Measurements from ENCODE around the gene STIM2. TPM values are rescaled to one million over a fixed set of nuclear protein-coding genes. Genes with fewer than 3 reads are reported as not detected.

The STIM2 gene
- total and polyA plus RNA-seq, 2 of the 4 experiments (the other 2 are of a cell fraction), result 16.1 to 27.6 TPM

DNA sequence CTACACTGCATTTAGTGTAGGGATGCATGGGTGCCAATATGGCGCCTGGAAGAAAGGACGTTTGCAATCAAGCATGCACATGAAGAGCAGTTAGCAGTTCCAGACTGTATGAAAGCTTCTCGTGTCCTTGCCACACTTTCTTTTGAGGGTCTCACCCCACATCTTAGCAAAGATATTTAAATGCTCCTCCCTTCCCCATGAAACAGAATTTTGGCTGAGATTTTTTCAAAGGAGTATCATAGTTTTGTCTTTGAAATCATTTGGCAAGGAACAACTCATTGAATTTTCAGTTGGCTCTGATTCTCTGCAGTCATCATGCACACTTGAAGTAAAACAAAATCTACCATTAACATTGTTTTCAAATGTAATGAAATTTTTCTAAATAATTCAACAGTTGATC lies 39.6 kb upstream of the STIM2 start:
- Histone ChIP-seq H3K14ac (replicated peaks; ENCODE audit: low read depth, low read length) (no peak overlapping the region), H3K4me2 (ENCODE audit: low read depth, low read length) (no peak overlapping the region), H3K18ac (ENCODE audit: low read depth, low read length) (no peak overlapping the region), H2BK120ac (ENCODE audit: low read depth, low read length) (no peak overlapping the region), H3K79me1 (ENCODE audit: low read depth in 1 of 2, low read length in 2 of 2) (no peaks in the 10 kb centered on the region), H2AFZ (replicated peaks; ENCODE audit: low read length, poor library complexity) (no peak overlapping the region), H2AK5ac (ENCODE audit: low read depth, low read length) (no peak overlapping the region), H3K36me3 (ENCODE audit: control insufficient read depth, insufficient read depth, low read length) (no peaks in the 10 kb centered on the region), H3K4me1 (ENCODE audit: control insufficient read depth, insufficient read depth, low read length) (no peaks in the 10 kb centered on the region), H3K27me3 (ENCODE audit: control insufficient read depth, insufficient read depth, low read length) (no peaks in the 10 kb centered on the region), H3K4me3 (ENCODE audit: insufficient read depth, low read depth, low read length) (no peak overlapping the region), H4K8ac (ENCODE audit: low read depth in 2 of 2, low read length in 2 of 2) (no peak overlapping the region), H2AK9ac (replicated peaks; ENCODE audit: low read depth, low read length, poor library complexity) (no peak overlapping the region), H2BK20ac (ENCODE audit: low read depth, low read length) (no peak overlapping the region), H4K20me1 (ENCODE audit: insufficient read depth, low read length) (no peaks in the 10 kb centered on the region), H2BK15ac (ENCODE audit: low read depth, low read length) (no peak overlapping the region), H3K56ac (ENCODE audit: extremely low read depth, insufficient read depth, low read length) (no peak overlapping the region), H2BK5ac (ENCODE audit: low read depth, low read length, poor library complexity, severe bottlenecking) (no peak overlapping the region), H4K5ac (ENCODE audit: low read depth, low read length) (no peak overlapping the region), H4K91ac (ENCODE audit: insufficient read depth, low read depth, low read length) (no peak overlapping the region), H3K9me3 (ENCODE audit: control insufficient read depth, insufficient read depth, low read length) (no peaks in the 10 kb centered on the region; the same call in 1 of the 2 replicates), H3K9me1 (ENCODE audit: insufficient read depth, low read length) (0 out of 2 replicates have a peak, but pooled peaks cover 5% of the 10 kb centered on the region), H3K4ac (ENCODE audit: low read depth, low read length) (no peak overlapping the region), H3K27ac (ENCODE audit: insufficient read depth, low read length) (no peak overlapping the region), H3K23ac (ENCODE audit: low read depth, low read length) (no peak overlapping the region), H3K9ac (ENCODE audit: low read depth, low read length) (no peak overlapping the region)
- ChIA-PET POLR2A (ENCODE audit: unreplicated experiment) (no interaction called here), CTCF (no interaction called here)
- in situ Hi-C loops (cut with MboI; ENCODE audit: low sequenced_read_pairs), result no loop called here
- no peak for DNase-seq
- BruUV-seq (replicated peaks), result no TSS peak
- intact Hi-C loops (cut with micrococcal nuclease), result no loop called here
- ATAC-seq (ENCODE audit: low read depth), result no peak
- TF ChIP-seq BHLHE40 (IDR thresholded peaks at IDR 0.05; ENCODE audit: low read depth, low read length) (no peak), CTCF (conservative IDR thresholded peaks at IDR 0.05; ENCODE audit: low read depth, low read length) (no peak), CHD1 (IDR thresholded peaks at IDR 0.05; ENCODE audit: low read depth, low read length) (no peak), RCOR1 (IDR thresholded peaks at IDR 0.05; ENCODE audit: insufficient replicate concordance, low read length) (no peak), RAD21 (IDR thresholded peaks at IDR 0.05; ENCODE audit: low read length) (no peak), SMC3 (IDR thresholded peaks at IDR 0.05; ENCODE audit: low read depth, low read length) (no peak), MAZ (IDR thresholded peaks at IDR 0.05; ENCODE audit: borderline replicate concordance, low read depth, low read length) (no peak), MXI1 (IDR thresholded peaks at IDR 0.05; ENCODE audit: borderline replicate concordance, low read depth, low read length) (no peak), POLR2A (IDR thresholded peaks at IDR 0.05; ENCODE audit: low read depth, low read length) (no peak)
- TF ChIP-seq, protein P1, sequence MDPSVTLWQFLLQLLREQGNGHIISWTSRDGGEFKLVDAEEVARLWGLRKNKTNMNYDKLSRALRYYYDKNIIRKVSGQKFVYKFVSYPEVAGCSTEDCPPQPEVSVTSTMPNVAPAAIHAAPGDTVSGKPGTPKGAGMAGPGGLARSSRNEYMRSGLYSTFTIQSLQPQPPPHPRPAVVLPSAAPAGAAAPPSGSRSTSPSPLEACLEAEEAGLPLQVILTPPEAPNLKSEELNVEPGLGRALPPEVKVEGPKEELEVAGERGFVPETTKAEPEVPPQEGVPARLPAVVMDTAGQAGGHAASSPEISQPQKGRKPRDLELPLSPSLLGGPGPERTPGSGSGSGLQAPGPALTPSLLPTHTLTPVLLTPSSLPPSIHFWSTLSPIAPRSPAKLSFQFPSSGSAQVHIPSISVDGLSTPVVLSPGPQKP (IDR thresholded peaks at IDR 0.05; ENCODE audit: borderline replicate concordance, low read depth, low read length), result no peak
- dilution Hi-C loops (cut with HindIII; ENCODE audit: low sequenced_read_pairs, unreplicated experiment), result no loop called here
- WGBS, 2 experiments (ENCODE audit: extremely low coverage in 2 of 2, insufficient read length in 1 of 2), result no CpG with 5 or more reads among the region's 3 CpGs
